K562 (cell line): ENCODE data around the gene PLA2G4A. TPM values are rescaled to one million over a fixed set of nuclear protein-coding genes. Genes with fewer than 3 reads are reported as not detected.
A peak's percentile ranks its signal among the peaks of the same experiment; 100 is the strongest.

Experiments used
- ATAC-seq: fragments of 200-7000 bp; cut with Tn5 transposase; 3 replicates; pipeline ENCODE4 v1.9.1; 2020; ENCODE audit warnings: moderate library complexity
- BruUV-seq: library from RNA; stranded (reverse); fragments of 400-500 nt; replicated peaks from 2 replicates; lab custom pipeline; 2021; lab: Mats Ljungman, UMichigan
- CTCF ChIA-PET: fragments of 300-600 bp; formaldehyde crosslinking; extraction: SDS; loops from one replicate; lab custom pipeline; 2021; ENCODE audit warnings: low intra/inter-chr PET ratio; lab: Yijun Ruan, JAX
- POLR2A ChIA-PET: fragments of 300-600, 350-650 bp; sonication (Branson Sonifier 250); formaldehyde crosslinking; extraction: SDS; loops from one replicate; lab custom pipeline; 2021; ENCODE audit warnings: antibody characterized with exemption, inconsistent platforms; lab: Yijun Ruan, JAX
- DNase-seq, 4 experiments: peaks; one replicate each; pipeline versions ENCODE4 v3.0.0 to v3.0.0-alpha.2; 2011 to 2018; ENCODE audit warnings: low spot score in 3 of 4, mixed read lengths in 3 of 4; ENCODE audit errors: extremely low read depth in 1 of 4
- FAIRE-seq: peaks from 2 replicates; lab custom pipeline; 2011; peaks lifted over from hg19 to GRCh38; lab: Jason Lieb, UNC
- H2AFZ ChIP-seq: 2 replicates; pipeline ENCODE4 v1.6.0; 2011; ENCODE audit warnings: low read depth, low read length, control low read depth, inconsistent platforms
- H3K27ac ChIP-seq: fragments of 200-600 bp; 3 replicates; pipeline ENCODE4 v1.8.0; 2011; ENCODE audit warnings: low read depth, mild to moderate bottlenecking, control low read depth, inconsistent platforms, low read length, moderate library complexity, mixed read lengths; ENCODE audit errors: extremely low read depth
- H3K27me3 ChIP-seq, 2 experiments: fragments of 300-600 bp in 1 of 2; 2 replicates in 1 of 2; 3 replicates in 1 of 2; pipeline versions ENCODE4 v1.6.0 to v1.8.0; 2011; ENCODE audit warnings: inconsistent platforms in 2 of 2, low read length in 2 of 2, mild to moderate bottlenecking in 1 of 2, mixed read lengths in 1 of 2, moderate library complexity in 1 of 2; ENCODE audit not compliant: control insufficient read depth in 2 of 2, insufficient read depth in 2 of 2
- H3K36me3 ChIP-seq: fragments of 300-600 bp; 3 replicates; pipeline ENCODE4 v1.8.0; 2011; ENCODE audit warnings: mild to moderate bottlenecking, low read length, inconsistent platforms; ENCODE audit not compliant: control insufficient read depth, insufficient read depth
- H3K4me1 ChIP-seq, 2 experiments: fragments of 200-600 bp in 1 of 2; replicated peaks in 1 of 2; 2 replicates in 1 of 2; 3 replicates in 1 of 2; pipeline versions ENCODE4 v1.5.1 to v1.8.0; 2011; ENCODE audit warnings: inconsistent platforms in 2 of 2, low read length in 2 of 2, mild to moderate bottlenecking in 1 of 2, mixed read lengths in 1 of 2, moderate library complexity in 1 of 2; ENCODE audit not compliant: control insufficient read depth in 2 of 2, insufficient read depth in 2 of 2
- H3K4me2 ChIP-seq: 2 replicates; pipeline ENCODE4 v1.6.1; 2011; ENCODE audit warnings: low read length, control low read depth, inconsistent platforms, mixed read lengths; ENCODE audit not compliant: insufficient read depth
- H3K4me3 ChIP-seq: fragments of 200-600 bp; sonication (generic), shearing (Covaris generic); 2 replicates; pipeline ENCODE4 v1.5.1; 2016; ENCODE audit warnings: control low read depth, inconsistent platforms
- H3K79me2 ChIP-seq: fragments of 200-600 bp; 3 replicates; pipeline ENCODE4 v1.8.0; 2011; ENCODE audit warnings: low read length, inconsistent platforms; ENCODE audit not compliant: control insufficient read depth, insufficient read depth
- H3K9ac ChIP-seq, 2 experiments: 2 replicates each; pipeline versions ENCODE4 v1.6.0 to v1.6.1; 2011; ENCODE audit warnings: low read depth in 2 of 2, low read length in 2 of 2, control low read depth in 1 of 2, inconsistent platforms in 1 of 2, mild to moderate bottlenecking in 1 of 2, mixed read lengths in 1 of 2; ENCODE audit not compliant: insufficient read depth in 1 of 2
- H3K9me1 ChIP-seq: one replicate; pipeline ENCODE4 v1.6.0; 2011; ENCODE audit warnings: inconsistent platforms, mild to moderate bottlenecking, low read length, moderate library complexity; ENCODE audit not compliant: control insufficient read depth, insufficient read depth
- H3K9me3 ChIP-seq: replicated peaks from 2 replicates; pipeline ENCODE4 v1.5.1; 2011; ENCODE audit warnings: low read depth, low read length, inconsistent platforms; ENCODE audit not compliant: control insufficient read depth, insufficient read depth
- H4K20me1 ChIP-seq: replicated peaks from 2 replicates; pipeline ENCODE4 v1.6.1; 2011; ENCODE audit warnings: low read length, inconsistent platforms, mixed read lengths; ENCODE audit not compliant: control insufficient read depth, insufficient read depth
- ELF2 ChIP-seq: fragments of 250-450 bp; sonication (Bioruptor Pico); IDR thresholded peaks from 2 replicates; pipeline ENCODE4 v1.5.0; 2021; ENCODE audit warnings: mild to moderate bottlenecking
- FOXA3 ChIP-seq, 2 experiments: fragments of 450-650 bp in 1 of 2; sonication (generic) in 1 of 2; formaldehyde crosslinking; IDR thresholded peaks in 1 of 2; conservative IDR thresholded peaks in 1 of 2; 2 replicates each; pipeline versions ENCODE4 v1.4.0 to v1.8.0; 2020 to 2022; ENCODE audit warnings: mild to moderate bottlenecking in 2 of 2, missing genetic modification reagents in 1 of 2
- FUS ChIP-seq: fragments of 200-400 bp; formaldehyde crosslinking; optimal IDR thresholded peaks from 2 replicates; pipeline ENCODE3; 2017; ENCODE audit warnings: low read depth, low read length
- NCOA4 ChIP-seq: fragments of 450-650 bp; IDR thresholded peaks from 2 replicates; pipeline ENCODE4 v1.6.1; 2018; ENCODE audit warnings: mild to moderate bottlenecking; ENCODE audit not compliant: partially characterized antibody
- SMAD2 ChIP-seq: fragments of 150-350 bp; IDR thresholded peaks from 2 replicates; pipeline ENCODE4 v1.6.1; 2014; ENCODE audit warnings: low read depth, mild to moderate bottlenecking, low read length
- SMC3 ChIP-seq: conservative IDR thresholded peaks from 2 replicates; pipeline ENCODE4 v1.6.1; 2011; ENCODE audit warnings: low read depth, low read length, improper control_type of control experiment; ENCODE audit not compliant: insufficient read depth
- ZBED1 ChIP-seq: IDR thresholded peaks from 2 replicates; pipeline ENCODE4 v1.6.1; 2014
- ZFP30 ChIP-seq: fragments of 250-450 bp; sonication (Bioruptor Pico); IDR thresholded peaks from 2 replicates; pipeline ENCODE4 v1.8.0; 2022; ENCODE audit warnings: moderate library complexity, mild to moderate bottlenecking, inconsistent platforms, borderline replicate concordance
- ZNF140 ChIP-seq: fragments of 250-450 bp; sonication (Bioruptor Pico); IDR thresholded peaks from 2 replicates; pipeline ENCODE4 v1.8.0; 2021; ENCODE audit warnings: moderate library complexity, mild to moderate bottlenecking, inconsistent platforms
- ZNF174 ChIP-seq: fragments of 250-450 bp; sonication (Bioruptor Pico); IDR thresholded peaks from 2 replicates; pipeline ENCODE4 v1.4.0; 2020; ENCODE audit warnings: mild to moderate bottlenecking
- ZNF253 ChIP-seq: fragments of 250-450 bp; sonication (Bioruptor Pico); conservative IDR thresholded peaks from 2 replicates; pipeline ENCODE4 v1.6.1; 2021; ENCODE audit warnings: mild to moderate bottlenecking
- WGBS: fragments of 100-300 bp; shearing (Covaris generic); methylation state at CpG from one replicate; pipeline ENCODE4 v1.1.6; 2016; ENCODE audit warnings: low coverage, mixed read lengths; ENCODE audit not compliant: insufficient coverage; ENCODE audit errors: missing lambda C conversion rate; 5-methylcytosine and 5-hydroxymethylcytosine counted together
- in situ Hi-C: fragments of 300-500 bp; cut with MboI; formaldehyde crosslinking; loops from 4 replicates; pipeline ENCODE4 v1.15.0; 2018; ENCODE audit warnings: inconsistent platforms, mixed read lengths
- intact Hi-C: fragments of 100-400 bp; cut with micrococcal nuclease; formaldehyde crosslinking; loops from 2 replicates; pipeline ENCODE4 v1.14.2; 2022
- polyA plus RNA-seq, 8 experiments: library from polyadenylated mRNA; depleted of rRNA in 4 of 8; stranded (reverse) in 5 of 8; unstranded in 3 of 8; fragments of >200 nt; fragmentation: Nextera tagmentation in 2 of 8; fragmentation: Illumina TruSeq in 1 of 8; extraction: Ambion mirVana in 2 of 8; extraction: Trizol in 1 of 8; gene quantifications; 2 replicates each; pipeline versions ENCODE4 v1.2.1 to v1.2.3, GENCODE V29; 2011 to 2014; ENCODE audit warnings: inconsistent platforms in 1 of 8, missing spikeins in 1 of 8
- total RNA-seq, 7 experiments: library from RNA; depleted of rRNA in 6 of 7; stranded (reverse); fragments of >200 nt in 6 of 7; fragmentation: Illumina TruSeq in 2 of 7; extraction: Trizol in 2 of 7; gene quantifications; 2 replicates each; pipeline versions ENCODE4 v1.2.1 to v1.2.3, GENCODE V29; 2011 to 2021; ENCODE audit warnings: low replicate concordance in 1 of 7
- TF ChIP-seq, protein P1 (sequence below): sonication (generic); formaldehyde crosslinking; IDR thresholded peaks from 2 replicates; pipeline ENCODE4 v1.8.0; 2022; ENCODE audit warnings: mild to moderate bottlenecking, missing genetic modification reagents

Gene PLA2G4A
- total and polyA plus RNA-seq, 9 of the 15 experiments (the other 6 are each of a cell fraction or from before 2014, with no cell fraction given), result 0.04 to 0.71 (median 0.22) TPM; not detected in 4

DNA sequence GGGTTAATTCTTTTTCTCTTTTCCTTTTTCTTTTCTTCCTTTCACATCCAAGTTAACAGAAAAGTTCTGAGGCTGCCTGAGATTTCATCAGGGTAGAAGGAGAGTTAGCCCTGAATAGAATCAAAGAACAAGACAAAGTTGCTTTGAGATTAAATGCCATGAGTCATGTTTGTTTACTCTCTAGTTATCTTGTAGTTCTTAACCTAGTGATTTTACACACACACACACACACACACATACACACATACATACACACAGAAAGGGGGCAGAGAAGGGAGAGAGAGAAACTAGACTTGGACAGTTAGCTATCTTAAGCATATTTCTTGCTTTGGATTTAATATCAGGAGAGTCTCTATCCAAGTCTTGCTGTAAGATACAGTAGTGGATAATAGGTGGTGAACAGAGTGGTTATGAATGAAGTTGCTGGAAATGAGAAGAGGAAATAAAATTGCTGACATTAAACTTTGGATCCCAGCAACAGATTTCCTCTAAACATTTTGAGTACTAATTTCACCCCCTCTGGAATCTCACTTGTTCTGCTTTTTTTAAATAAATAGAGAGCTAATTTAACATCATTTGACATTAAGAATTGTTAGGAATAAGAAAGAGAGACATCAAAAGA, 19.9 kb downstream of the PLA2G4A start:
- Histone ChIP-seq H3K27ac (no peak overlapping the region), H3K4me2 (no peak overlapping the region), H3K36me3 (no peaks in the 10 kb centered on the region), H3K4me1 (no peaks in the 10 kb centered on the region), H3K79me2 (no peaks in the 10 kb centered on the region), H3K9ac (no peak overlapping the region), H3K9me1 (no peaks in the 10 kb centered on the region), H2AFZ (no peak overlapping the region), H3K27me3 (no peaks in the 10 kb centered on the region), H3K4me3 (no peak overlapping the region), H4K20me1 (no peaks in the 10 kb centered on the region), H3K9me3 (no peaks in the 10 kb centered on the region)
- ATAC-seq, result no peak
- CTCF ChIA-PET, result no interaction called here
- intact Hi-C loops (no loop called here), in situ Hi-C loops (no loop called here)
- DNase-seq, result no peak
- TF ChIP-seq NCOA4 (no peak), FOXA3 (CRISPR knock-in tag; conservative IDR thresholded peaks at IDR 0.05 in 1 of 2, IDR thresholded peaks at IDR 0.05 in 1 of 2) (peak in 1 of 2 experiments; percentile 32; a peak in 1 of 4 replicates)
- BruUV-seq, result no TSS peak
- FAIRE-seq, result no peak
- POLR2A ChIA-PET, result interaction anchor here (1.2 kb wide), 1 partner anchor 12 kb away, joined by 4 read pairs; no protein-coding TSS in a partner anchor

DNA sequence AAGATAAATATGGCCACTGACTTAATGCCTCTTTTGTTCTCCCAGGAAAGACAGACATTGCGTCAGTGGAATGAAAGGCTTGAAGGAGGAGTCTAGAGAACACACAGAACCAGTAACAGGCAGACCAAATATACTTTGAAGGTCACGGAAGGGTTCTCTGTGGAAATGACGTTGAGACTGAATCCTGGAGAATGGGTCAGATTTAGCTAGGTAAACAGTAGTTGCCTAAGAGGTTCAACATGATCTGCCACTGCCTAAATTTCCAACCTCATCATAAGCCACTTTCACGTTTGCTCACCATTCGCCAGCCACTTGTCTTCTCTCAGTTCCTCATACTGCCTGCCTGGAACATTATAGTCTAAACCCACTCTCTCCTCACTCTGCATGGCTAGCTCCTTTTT, 20.5 kb downstream of the PLA2G4A start:
- intact Hi-C loops, result no loop called here
- Histone ChIP-seq H3K4me1 (no peaks in the 10 kb centered on the region), H2AFZ (no peak overlapping the region), H4K20me1 (no peaks in the 10 kb centered on the region), H3K9me1 (no peaks in the 10 kb centered on the region), H3K4me2 (no peak overlapping the region), H3K36me3 (no peaks in the 10 kb centered on the region), H3K27ac (no peak overlapping the region), H3K9ac (no peak overlapping the region), H3K27me3 (no peaks in the 10 kb centered on the region), H3K9me3 (no peaks in the 10 kb centered on the region), H3K79me2 (no peaks in the 10 kb centered on the region), H3K4me3 (no peak overlapping the region)
- BruUV-seq, result no TSS peak
- ChIA-PET CTCF (no interaction called here), POLR2A (interaction anchor here (1.2 kb wide), 1 partner anchor 12 kb away, joined by 4 read pairs; no protein-coding TSS in a partner anchor)
- ATAC-seq (no peak), DNase-seq (no peak), FAIRE-seq (no peak)
- in situ Hi-C loops, result no loop called here
- 2% methylated on average over 5 of the region's 5 CpGs for WGBS
- no peak for TF ChIP-seq SMC3
- TF ChIP-seq ZFP30 (CRISPR knock-in tag), result no peak
- TF ChIP-seq ELF2 (CRISPR knock-in tag), result no peak
- no peak for TF ChIP-seq SMAD2
- no peak for TF ChIP-seq ZNF140 (CRISPR knock-in tag)
- TF ChIP-seq, protein P1, sequence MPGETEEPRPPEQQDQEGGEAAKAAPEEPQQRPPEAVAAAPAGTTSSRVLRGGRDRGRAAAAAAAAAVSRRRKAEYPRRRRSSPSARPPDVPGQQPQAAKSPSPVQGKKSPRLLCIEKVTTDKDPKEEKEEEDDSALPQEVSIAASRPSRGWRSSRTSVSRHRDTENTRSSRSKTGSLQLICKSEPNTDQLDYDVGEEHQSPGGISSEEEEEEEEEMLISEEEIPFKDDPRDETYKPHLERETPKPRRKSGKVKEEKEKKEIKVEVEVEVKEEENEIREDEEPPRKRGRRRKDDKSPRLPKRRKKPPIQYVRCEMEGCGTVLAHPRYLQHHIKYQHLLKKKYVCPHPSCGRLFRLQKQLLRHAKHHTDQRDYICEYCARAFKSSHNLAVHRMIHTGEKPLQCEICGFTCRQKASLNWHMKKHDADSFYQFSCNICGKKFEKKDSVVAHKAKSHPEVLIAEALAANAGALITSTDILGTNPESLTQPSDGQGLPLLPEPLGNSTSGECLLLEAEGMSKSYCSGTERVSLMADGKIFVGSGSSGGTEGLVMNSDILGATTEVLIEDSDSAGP (CRISPR knock-in tag), result no peak
- TF ChIP-seq ZBED1, result no peak
- no peak for TF ChIP-seq ZNF253 (CRISPR knock-in tag)
- no peak for TF ChIP-seq ZNF174 (CRISPR knock-in tag)
- TF ChIP-seq FUS, result no peak
